Mucosa of descending colon (tissue), 3 donors: ENCODE data around the gene NR2F1-AS1. TPM values are rescaled to one million over a fixed set of nuclear protein-coding genes. Genes with fewer than 3 reads are reported as not detected.

Experiments
- ATAC-seq: fragments of 200-7000 bp; cut with Tn5 transposase; one replicate; pipeline ENCODE4 v1.9.1; 2020; ENCODE audit warnings: mild to moderate bottlenecking, moderate library complexity
- DNase-seq, 3 donors: peaks; one replicate each; pipeline ENCODE4 v3.0.0-alpha.2; 2020
- H3K36me3 ChIP-seq: fragments of 200-600 bp; one replicate; pipeline ENCODE4 v1.8.0; 2021; ENCODE audit warnings: low read depth, mild to moderate bottlenecking
- H3K4me1 ChIP-seq: fragments of 200-600 bp; one replicate; pipeline ENCODE4 v1.8.0; 2021; ENCODE audit warnings: low read depth, mild to moderate bottlenecking
- H3K4me3 ChIP-seq: fragments of 200-600 bp; one replicate; pipeline ENCODE4 v1.8.0; 2021; ENCODE audit warnings: mild to moderate bottlenecking
- H3K9me3 ChIP-seq: fragments of 200-600 bp; one replicate; pipeline ENCODE4 v1.8.0; 2021; ENCODE audit warnings: mild to moderate bottlenecking
- intact Hi-C, 2 donors: fragments of 100-400 bp; cut with DNase I in 1 of 2; cut with micrococcal nuclease in 1 of 2; formaldehyde crosslinking; loops; one replicate each; pipeline versions ENCODE4 v1.11.0 to v1.11.1; 2022; cut with DNase I, micrococcal nuclease
- total RNA-seq, 3 donors: library from RNA; stranded (reverse); fragmentation: NEBNext Ultra II Directional in 2 of 3; extraction: Animal tissue kit (Norgen Biotek cat#: 25700) in 2 of 3; gene quantifications; one replicate each; pipeline versions ENCODE4 v1.2.1 to v1.2.4, GENCODE V29; 2021 to 2023
- TF ChIP-seq, protein P1 (sequence below): fragments of 200-600 bp; IDR thresholded peaks from one replicate; pipeline ENCODE4 v1.8.0; 2022; ENCODE audit warnings: antibody characterized with exemption, mild to moderate bottlenecking
- donor health status: DM: no; HTN: no; CAD: no; lungs with moderate emphysema.
- donor health status: DM: no; HTN: no; CAD: no.
- donor health status: DM: no; HTN: yes; CAD: no.

Gene NR2F1-AS1
- total RNA-seq, 3 donors from 2014 or later: 1.5 to 5.7 (median 2.2) TPM

DNA sequence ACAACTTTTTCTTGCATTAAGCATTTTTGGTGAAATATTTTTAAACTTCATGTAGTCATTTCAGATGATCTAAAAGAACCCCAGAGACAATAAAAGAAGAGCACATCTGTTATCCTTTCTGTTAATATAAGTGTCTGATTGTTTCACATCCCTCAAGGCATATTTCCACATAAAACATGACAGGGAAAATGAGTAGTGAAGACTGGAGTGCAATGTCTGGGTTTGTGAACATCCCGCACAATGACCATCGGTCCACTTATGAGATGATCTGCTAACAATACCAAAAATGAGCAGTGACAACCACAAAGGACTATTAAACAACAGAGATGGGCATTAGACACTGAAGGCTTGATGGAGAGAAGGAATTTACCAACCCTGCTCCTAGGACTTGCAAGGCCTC lies 209.1 kb downstream of the NR2F1-AS1 start:
- intact Hi-C loops: no loop called here

DNA sequence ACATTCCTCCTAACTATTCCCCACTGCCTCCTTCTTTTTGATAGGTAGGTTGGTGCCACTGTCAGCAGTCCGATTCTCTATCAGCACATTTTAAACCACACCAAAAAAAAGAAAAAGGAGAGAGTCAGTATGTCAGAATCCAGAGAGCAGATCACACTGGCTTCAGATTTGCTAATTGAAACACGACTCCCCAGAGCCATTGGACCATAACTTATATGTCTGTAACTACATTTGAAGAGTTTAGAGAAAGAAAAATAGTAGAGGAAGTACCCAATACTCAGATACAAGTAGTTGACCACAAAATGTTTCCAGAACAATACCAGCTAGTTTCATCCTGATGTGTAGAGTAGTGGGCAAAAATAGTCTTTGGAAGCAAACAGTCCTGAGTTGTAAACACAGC lies 216.6 kb downstream of the NR2F1-AS1 start:
- H3K36me3 ChIP-seq: no peaks in the 10 kb centered on the region
- H3K4me1 ChIP-seq: no peaks in the 10 kb centered on the region
- ATAC-seq (no peak), DNase-seq (no peak)
- TF ChIP-seq, protein P1, sequence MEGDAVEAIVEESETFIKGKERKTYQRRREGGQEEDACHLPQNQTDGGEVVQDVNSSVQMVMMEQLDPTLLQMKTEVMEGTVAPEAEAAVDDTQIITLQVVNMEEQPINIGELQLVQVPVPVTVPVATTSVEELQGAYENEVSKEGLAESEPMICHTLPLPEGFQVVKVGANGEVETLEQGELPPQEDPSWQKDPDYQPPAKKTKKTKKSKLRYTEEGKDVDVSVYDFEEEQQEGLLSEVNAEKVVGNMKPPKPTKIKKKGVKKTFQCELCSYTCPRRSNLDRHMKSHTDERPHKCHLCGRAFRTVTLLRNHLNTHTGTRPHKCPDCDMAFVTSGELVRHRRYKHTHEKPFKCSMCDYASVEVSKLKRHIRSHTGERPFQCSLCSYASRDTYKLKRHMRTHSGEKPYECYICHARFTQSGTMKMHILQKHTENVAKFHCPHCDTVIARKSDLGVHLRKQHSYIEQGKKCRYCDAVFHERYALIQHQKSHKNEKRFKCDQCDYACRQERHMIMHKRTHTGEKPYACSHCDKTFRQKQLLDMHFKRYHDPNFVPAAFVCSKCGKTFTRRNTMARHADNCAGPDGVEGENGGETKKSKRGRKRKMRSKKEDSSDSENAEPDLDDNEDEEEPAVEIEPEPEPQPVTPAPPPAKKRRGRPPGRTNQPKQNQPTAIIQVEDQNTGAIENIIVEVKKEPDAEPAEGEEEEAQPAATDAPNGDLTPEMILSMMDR: no peak
- no peaks in the 10 kb centered on the region for H3K9me3 ChIP-seq
- no peak overlapping the region for H3K4me3 ChIP-seq
- intact Hi-C loops: no loop called here

More for the DNA sequence above, 209.1 kb downstream of the NR2F1-AS1 start:
- ATAC-seq (no peak), DNase-seq (no peak)
- Histone ChIP-seq H3K36me3 (no peaks in the 10 kb centered on the region), H3K9me3 (no peaks in the 10 kb centered on the region), H3K4me3 (no peak overlapping the region), H3K4me1 (no peaks in the 10 kb centered on the region)
- TF ChIP-seq, protein P1: no peak

DNA sequence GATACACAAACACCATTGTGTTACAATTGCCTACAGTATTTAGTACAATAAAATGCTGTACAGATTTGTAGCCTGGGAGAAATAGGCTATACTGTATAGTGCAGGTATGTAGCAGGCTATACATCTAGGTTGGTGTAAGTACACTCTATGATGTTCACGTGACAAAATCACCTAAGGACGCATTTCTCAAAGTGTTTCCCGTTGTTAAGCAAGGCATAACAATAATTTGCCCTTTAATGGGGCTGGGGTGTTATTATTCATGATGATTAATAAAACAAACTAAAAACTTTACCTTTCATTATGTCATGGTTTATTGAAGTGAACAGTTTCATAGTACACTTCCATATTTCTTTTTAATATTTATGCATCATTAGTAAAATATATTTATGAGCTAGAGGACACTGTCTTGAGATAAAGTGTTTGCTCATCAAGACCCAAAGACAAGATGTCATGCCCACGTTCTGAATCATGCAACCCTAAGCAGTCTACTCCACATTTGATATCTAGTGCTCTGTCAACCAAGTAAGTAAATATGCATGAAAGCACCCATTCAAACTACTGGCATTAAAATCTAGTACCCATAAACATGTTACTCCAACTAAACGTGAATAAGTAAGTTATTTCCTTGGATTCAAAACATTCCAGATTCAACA lies 220.5 kb downstream of the NR2F1-AS1 start:
- TF ChIP-seq, protein P1: no peak
- intact Hi-C loops: no loop called here
- H3K36me3 ChIP-seq: no peaks in the 10 kb centered on the region
- H3K4me3 ChIP-seq: no peak overlapping the region
- ATAC-seq (no peak), DNase-seq (no peak)
- H3K9me3 ChIP-seq: no peaks in the 10 kb centered on the region
- no peaks in the 10 kb centered on the region for H3K4me1 ChIP-seq

DNA sequence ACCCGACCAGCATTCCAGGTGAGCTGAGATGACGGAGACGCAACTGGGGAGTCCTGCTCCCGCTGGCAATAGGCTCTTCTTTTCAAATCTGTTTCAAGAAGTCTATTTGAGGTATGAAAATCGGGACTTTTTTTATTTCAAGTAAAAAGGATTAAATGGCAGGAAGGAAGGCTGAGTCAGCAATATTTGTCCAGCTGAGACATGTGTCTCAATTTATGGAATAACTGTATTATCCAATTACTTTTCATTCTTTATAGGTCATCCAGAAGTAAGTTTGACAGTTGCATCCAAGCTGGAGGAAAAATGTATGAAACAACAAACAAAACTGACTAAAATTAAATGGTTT lies 221.1 kb downstream of the NR2F1-AS1 start:
- no peaks in the 10 kb centered on the region for H3K9me3 ChIP-seq
- TF ChIP-seq, protein P1: no peak
- H3K36me3 ChIP-seq: no peaks in the 10 kb centered on the region
- no peak for DNase-seq
- no peaks in the 10 kb centered on the region for H3K4me1 ChIP-seq
- intact Hi-C loops: no loop called here
- no peak overlapping the region for H3K4me3 ChIP-seq
- no peak for ATAC-seq

Other genes with a start within 250 kb of the NR2F1-AS1 start
- gene NR2F1, start 2.0 kb upstream of the NR2F1-AS1 start, total RNA-seq: 1 to 10 TPM; 2.3 to 9.1 (median 6.2) TPM
- 1 to 10 TPM; 1.2 to 2.3 (median 1.6) TPM for gene POU5F2, start 160.4 kb upstream of the NR2F1-AS1 start, total RNA-seq